Upper lobe of right lung (tissue), 1 donor: ENCODE data around the gene FAM89A. TPM values are rescaled to one million over a fixed set of nuclear protein-coding genes. Genes with fewer than 3 reads are reported as not detected.

Source experiments
- ATAC-seq: fragments of 200-7000 bp; cut with Tn5 transposase; one replicate; pipeline ENCODE4 v1.9.1; 2020; ENCODE audit warnings: mild to moderate bottlenecking, moderate library complexity
- DNase-seq: peaks from one replicate; pipeline ENCODE4 v3.0.0-alpha.2; 2020
- H3K27ac ChIP-seq: fragments of 200-600 bp; one replicate; pipeline ENCODE4 v1.8.0; 2022
- H3K27me3 ChIP-seq: fragments of 200-600 bp; one replicate; pipeline ENCODE4 v1.8.0; 2022; ENCODE audit warnings: mild to moderate bottlenecking
- H3K36me3 ChIP-seq: fragments of 200-600 bp; one replicate; pipeline ENCODE4 v1.8.0; 2022
- H3K4me1 ChIP-seq: fragments of 200-600 bp; one replicate; pipeline ENCODE4 v1.8.0; 2022
- H3K4me3 ChIP-seq: fragments of 200-600 bp; one replicate; pipeline ENCODE4 v1.8.0; 2022; ENCODE audit warnings: mild to moderate bottlenecking
- H3K9me3 ChIP-seq: fragments of 200-600 bp; one replicate; pipeline ENCODE4 v1.8.0; 2022
- intact Hi-C: fragments of 100-400 bp; cut with DNase I; formaldehyde crosslinking; loops from one replicate; pipeline ENCODE4 v1.11.0; 2022
- total RNA-seq: library from RNA; stranded (reverse); fragmentation: NEBNext Ultra II Directional; extraction: Animal tissue kit (Norgen Biotek cat#: 25700); gene quantifications from one replicate; pipeline ENCODE4 v1.2.1, GENCODE V29; 2021
- TF ChIP-seq, protein P1 (sequence below): fragments of 200-600 bp; IDR thresholded peaks from one replicate; pipeline ENCODE4 v1.8.0; 2022; ENCODE audit warnings: antibody characterized with exemption
- donor health status: DM: no; HTN: yes; CAD: no; lungs with severe emphysema.

FAM89A gene
- total RNA-seq, 1 donor from 2014 or later, result 41.4 TPM

DNA sequence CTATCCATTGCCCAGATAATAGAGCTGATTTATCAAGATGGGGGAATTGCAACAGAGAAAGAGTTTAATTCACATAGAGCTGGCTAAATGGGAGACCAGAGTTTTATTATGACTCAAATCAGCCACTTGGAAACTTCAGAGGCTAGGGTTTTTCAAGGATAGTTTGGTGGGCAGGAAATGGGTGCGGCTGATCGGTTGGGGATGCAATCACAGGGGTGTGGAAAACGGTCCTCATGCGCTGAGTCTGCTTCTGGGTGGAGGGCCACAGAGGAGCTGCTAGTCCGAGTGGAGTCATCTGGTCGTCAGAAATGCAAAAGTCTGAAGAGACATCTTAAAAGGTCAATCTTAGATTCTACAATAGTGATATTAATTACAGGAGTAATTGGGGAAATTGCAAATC, 32.0 kb upstream of the FAM89A start:
- intact Hi-C loops, result no loop called here

DNA sequence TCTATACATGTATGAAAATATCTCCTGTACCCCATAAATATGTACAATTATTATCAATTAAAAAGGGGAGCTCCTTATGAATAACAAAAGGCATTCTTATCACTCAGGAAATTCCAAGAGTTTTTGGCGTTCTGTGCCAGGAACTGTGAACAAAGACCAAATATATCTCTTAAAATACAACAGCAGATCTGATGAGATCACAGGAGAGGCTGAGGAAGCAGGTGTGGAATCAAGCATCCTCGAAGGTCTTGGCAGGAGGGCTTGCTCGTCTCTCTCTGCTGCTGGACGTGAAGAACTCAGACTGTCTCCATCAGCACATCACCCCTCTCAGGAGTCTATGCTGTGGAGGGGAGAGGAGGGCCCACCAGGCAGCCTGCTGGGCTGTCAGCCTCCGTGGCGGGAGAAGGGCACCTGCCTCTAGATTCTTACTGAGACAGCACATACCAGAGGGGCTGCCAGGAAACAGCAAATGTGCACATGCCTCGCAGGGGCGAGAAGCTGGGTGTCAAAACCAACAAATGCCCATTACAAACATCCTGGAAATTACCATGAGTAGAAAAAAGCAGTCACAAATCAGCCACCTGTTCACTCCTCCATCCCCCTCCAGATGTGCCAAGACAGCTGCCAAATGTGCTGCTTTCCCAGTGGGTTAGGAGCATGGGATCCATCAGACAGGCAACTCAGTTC, 30.8 kb upstream of the FAM89A start:
- intact Hi-C loops, result no loop called here
- no peaks in the 10 kb centered on the region for H3K4me1 ChIP-seq
- ATAC-seq (no peak), DNase-seq (no peak)
- H3K36me3 ChIP-seq, result no peaks in the 10 kb centered on the region
- no peak overlapping the region for H3K4me3 ChIP-seq
- TF ChIP-seq, protein P1, sequence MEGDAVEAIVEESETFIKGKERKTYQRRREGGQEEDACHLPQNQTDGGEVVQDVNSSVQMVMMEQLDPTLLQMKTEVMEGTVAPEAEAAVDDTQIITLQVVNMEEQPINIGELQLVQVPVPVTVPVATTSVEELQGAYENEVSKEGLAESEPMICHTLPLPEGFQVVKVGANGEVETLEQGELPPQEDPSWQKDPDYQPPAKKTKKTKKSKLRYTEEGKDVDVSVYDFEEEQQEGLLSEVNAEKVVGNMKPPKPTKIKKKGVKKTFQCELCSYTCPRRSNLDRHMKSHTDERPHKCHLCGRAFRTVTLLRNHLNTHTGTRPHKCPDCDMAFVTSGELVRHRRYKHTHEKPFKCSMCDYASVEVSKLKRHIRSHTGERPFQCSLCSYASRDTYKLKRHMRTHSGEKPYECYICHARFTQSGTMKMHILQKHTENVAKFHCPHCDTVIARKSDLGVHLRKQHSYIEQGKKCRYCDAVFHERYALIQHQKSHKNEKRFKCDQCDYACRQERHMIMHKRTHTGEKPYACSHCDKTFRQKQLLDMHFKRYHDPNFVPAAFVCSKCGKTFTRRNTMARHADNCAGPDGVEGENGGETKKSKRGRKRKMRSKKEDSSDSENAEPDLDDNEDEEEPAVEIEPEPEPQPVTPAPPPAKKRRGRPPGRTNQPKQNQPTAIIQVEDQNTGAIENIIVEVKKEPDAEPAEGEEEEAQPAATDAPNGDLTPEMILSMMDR, result no peak
- H3K27ac ChIP-seq, result no peak overlapping the region
- no peaks in the 10 kb centered on the region for H3K27me3 ChIP-seq
- H3K9me3 ChIP-seq, result no peaks in the 10 kb centered on the region

More for the DNA sequence above, 32.0 kb upstream of the FAM89A start:
- Histone ChIP-seq H3K27me3 (no peaks in the 10 kb centered on the region), H3K36me3 (no peaks in the 10 kb centered on the region), H3K27ac (no peak overlapping the region), H3K9me3 (no peaks in the 10 kb centered on the region), H3K4me1 (no peaks in the 10 kb centered on the region), H3K4me3 (no peak overlapping the region)
- DNase-seq (no peak), ATAC-seq (no peak)
- TF ChIP-seq, protein P1, result no peak

DNA sequence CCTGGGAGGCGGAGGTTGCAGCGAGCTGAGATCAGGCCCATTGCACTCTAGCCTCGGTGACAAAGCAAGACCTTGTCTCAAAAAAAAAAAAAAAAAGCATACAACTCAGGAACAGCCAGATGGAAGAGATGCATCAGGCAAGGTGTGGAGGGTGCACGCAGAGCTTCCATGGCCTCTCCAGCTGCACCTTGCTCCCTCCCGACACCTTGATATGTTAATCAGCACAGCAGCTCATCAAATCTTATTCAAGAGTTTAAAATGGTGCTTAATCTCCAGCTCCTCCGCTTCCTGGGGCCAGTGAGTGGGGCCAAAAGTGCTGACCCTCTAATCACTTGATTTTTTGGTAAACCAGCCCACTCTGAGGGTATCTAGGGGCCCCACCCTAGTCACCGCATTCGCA, 29.3 kb upstream of the FAM89A start:
- intact Hi-C loops, result no loop called here
- ATAC-seq (no peak), DNase-seq (no peak)
- TF ChIP-seq, protein P1, result no peak
- Histone ChIP-seq H3K27me3 (no peaks in the 10 kb centered on the region), H3K27ac (no peak overlapping the region), H3K36me3 (no peaks in the 10 kb centered on the region), H3K4me1 (no peaks in the 10 kb centered on the region), H3K9me3 (no peaks in the 10 kb centered on the region), H3K4me3 (no peak overlapping the region)

DNA sequence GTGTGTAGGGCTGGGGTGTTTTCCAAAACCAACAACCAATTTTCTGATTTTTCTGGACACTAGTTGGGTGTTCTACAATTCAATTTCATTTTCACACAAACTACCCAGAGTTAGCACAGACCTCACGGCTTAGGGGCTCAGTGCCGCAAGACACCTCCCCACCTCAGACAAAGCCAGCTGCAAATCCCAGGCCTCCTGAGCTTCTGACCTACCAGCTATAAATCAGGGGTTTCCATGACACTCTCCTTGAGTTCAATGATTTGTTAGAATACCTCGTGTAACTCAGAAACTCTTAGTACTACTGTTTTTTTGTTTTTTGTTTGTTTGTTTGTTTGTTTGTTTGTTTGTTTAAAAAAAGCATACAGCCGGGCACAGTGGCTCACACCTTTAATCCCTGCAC, 28.7 kb upstream of the FAM89A start:
- DNase-seq, result no peak
- Histone ChIP-seq H3K4me3 (no peak overlapping the region), H3K27me3 (no peaks in the 10 kb centered on the region), H3K9me3 (no peaks in the 10 kb centered on the region), H3K4me1 (no peaks in the 10 kb centered on the region), H3K36me3 (no peaks in the 10 kb centered on the region), H3K27ac (no peak overlapping the region)
- intact Hi-C loops, result no loop called here
- no peak for ATAC-seq
- TF ChIP-seq, protein P1, result no peak

DNA sequence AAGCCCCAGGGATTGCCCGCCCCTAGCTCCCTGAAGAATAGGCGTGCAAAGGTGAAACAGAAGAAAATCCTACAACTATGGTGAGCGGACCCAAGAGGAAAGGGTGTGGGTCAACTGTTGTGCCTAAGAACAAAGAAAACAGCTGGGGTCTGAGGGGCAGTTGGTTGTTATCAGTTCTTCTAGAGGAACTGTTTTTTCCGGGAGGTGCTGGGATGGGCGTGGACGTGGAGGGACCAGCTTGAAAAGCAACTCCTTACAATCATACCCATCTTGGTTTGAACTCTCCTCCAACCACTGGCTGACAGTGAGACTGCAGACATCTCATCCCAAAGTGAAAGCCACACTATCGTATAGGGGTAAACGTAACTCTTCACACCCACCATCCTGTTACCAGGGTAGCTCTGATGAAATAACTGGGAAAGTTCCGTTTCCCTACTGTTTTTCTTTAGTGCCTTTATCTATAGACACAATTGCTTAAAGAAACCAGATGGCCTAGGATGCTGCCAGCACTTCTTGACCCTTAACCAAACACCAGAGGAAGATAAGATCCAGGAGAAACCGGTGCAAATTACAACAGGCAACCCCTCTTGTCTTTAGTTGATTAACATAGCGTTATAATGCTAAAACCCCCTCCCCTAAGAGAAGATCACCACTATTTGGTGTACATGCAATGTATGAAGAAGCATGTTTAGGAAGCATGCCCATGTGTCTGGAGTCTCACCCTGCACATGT, 25.6 kb upstream of the FAM89A start:
- Histone ChIP-seq H3K9me3 (no peaks in the 10 kb centered on the region), H3K4me1 (no peaks in the 10 kb centered on the region), H3K36me3 (no peaks in the 10 kb centered on the region), H3K4me3 (no peak overlapping the region), H3K27ac (no peak overlapping the region), H3K27me3 (no peaks in the 10 kb centered on the region)
- intact Hi-C loops, result no loop called here
- DNase-seq (no peak), ATAC-seq (no peak)
- TF ChIP-seq, protein P1, result no peak
